GM21619 (cell line): ENCODE data around the gene NFAT5.
"Not testable (repeated sequence)": the region's sequence is repeated elsewhere in the genome, so short reads cannot be mapped to it uniquely, and the experiment has no call there.

Source experiments
- ATAC-seq: cut with Tn5 transposase; IDR thresholded peaks from one replicate; pipeline ENCODE4 v1.9.1; 2021; ENCODE audit not compliant: unreplicated experiment

NFAT5 gene

GRCh38 chr16:69633375-69633774, 67.6 kb downstream of the NFAT5 start:
- no peak for ATAC-seq

DNA sequence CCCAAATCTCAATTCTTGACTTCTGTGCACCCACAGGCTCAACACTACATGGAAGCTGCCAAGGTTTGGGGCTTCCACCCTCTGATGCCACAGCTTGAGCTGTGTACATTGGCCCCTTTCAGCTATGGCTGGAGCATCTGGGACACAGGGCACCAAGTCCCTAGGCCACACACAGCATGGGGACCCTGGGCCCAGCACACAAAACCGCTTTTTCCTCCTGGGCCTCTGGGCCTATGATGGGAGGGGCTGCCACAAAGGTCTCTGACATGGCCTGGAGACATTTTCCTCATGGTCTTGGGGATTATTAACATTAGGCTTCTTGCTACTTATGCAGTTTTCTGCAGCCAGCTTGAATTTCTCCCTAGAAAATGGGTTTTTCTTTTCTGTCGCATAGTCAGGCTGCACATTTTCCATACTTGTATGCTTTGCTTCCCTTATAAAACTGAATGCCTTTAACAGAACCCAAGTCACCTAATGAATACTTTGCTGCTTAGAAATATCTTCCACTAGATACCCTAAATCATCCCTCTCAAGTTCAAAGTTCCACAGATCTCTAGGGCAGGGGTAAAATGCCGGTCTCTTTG, 70.9 kb downstream of the NFAT5 start:
- ATAC-seq = not testable (repeated sequence)

GRCh38 chr16:69637206-69637865, 71.6 kb downstream of the NFAT5 start:
- ATAC-seq = not testable (repeated sequence)

DNA sequence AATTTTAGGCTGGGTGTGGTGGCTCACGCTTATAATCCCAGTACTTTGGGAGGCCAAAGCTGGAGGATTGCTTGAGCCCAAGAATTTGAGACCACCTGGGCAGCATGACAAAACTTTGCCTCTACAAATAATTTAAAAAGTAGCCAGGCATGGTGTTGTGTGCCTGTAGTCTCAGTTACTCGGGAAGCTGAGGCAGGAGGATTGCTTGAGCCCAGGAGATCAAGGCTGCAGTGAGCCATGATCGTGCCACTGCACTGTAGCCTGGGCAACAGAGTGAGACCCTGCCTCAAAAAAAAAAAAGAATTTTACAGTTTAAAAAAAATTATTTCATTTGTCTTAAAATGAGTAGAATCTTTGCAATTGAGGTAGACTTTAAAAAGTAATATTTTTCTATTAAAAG, 78.2 kb downstream of the NFAT5 start:
- ATAC-seq = not testable (repeated sequence)

DNA sequence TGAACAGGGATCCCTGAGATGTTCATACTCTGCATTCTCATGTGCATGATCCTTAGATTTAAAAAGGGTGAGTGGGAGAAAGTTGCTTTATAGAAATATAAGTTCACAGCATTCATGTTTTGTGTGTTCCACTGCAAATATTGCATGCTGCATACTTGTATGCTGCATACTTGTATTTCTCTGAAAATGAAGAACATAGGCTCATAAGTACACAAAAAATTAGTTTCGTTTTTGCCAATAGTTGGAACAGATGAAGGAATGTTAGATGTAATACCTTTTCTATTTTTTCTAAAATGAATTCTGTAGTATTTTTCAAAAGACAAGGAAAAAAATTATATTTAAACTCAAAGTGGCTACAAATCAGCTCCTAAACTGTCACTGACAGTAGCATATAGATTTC, 79.0 kb downstream of the NFAT5 start:
- no peak for ATAC-seq

- ATAC-seq = no peak
Measured at GRCh38 chr16:69647020-69647419, 81.3 kb downstream of the NFAT5 start.

GRCh38 chr16:69651217-69651616, 85.5 kb downstream of the NFAT5 start:
- ATAC-seq = no peak

DNA sequence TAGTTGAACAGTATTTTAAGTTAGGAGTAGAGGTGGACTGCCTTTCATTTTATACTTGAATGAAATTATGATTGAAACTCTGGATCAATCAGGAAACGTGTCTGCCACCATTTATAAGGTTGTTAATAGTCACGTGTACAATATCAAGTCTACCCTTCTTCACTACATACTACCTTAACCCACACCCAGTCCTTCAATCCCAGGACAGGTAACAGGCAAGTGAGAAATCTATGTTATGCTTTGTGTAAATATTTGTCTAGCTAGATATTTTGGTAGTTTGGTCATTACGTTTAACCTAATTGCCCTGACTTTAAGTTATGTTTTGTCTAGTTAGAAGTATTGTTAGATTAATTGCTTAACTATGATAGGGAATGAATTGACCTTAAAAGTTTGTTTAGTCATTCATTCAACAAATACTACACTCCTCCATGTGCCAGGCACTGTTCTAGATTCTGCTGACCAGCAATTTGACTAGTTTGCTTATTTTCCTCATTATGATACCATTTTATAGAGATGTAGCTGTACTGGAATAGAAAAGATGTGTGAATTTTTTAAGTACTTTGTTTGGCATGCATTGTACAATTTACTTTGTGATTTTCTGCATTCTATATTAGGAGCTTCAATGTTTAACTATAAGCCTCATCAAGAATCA, 88.6 kb downstream of the NFAT5 start:
- ATAC-seq = no peak

DNA sequence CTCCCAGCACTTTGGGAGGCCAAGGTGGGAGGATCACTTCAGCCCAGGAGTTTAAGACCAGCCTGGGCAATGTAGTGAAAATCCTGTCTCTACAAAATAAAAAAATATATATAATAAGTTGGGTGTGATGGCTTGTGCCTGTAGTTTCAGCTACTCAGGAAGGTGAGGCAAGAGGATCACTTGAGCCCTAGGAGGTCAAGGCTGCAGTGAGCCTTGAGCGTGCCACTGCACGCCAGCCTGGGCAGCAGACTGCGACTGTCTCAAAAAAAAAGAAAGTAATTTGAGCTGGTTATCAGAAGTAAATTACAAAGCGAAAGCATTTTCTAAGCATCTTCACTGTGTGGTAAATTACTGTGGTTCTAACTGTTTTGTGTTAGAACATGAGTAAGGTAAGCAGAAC, 94.4 kb downstream of the NFAT5 start:
- ATAC-seq = no peak

GRCh38 chr16:69662901-69663300, 97.1 kb downstream of the NFAT5 start:
- no peak for ATAC-seq

DNA sequence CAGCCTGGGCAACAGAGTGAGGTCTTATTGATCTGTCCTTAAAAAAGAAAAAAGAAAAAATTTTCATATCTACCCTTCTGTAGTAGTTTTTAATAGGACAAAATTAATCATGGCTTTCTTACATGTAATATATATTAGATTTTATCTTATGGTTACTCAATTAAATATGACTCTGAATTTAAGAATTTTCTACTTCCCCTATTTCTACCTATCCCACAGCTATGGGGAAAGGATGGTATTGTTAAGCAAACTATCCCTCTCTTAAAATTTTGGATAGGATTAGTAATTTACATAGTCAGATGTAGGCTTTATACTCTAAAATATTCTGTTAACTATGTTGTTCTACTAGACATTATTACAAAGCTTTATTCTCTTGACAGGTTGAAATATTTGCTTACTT, 98.1 kb downstream of the NFAT5 start:
- no peak for ATAC-seq

DNA sequence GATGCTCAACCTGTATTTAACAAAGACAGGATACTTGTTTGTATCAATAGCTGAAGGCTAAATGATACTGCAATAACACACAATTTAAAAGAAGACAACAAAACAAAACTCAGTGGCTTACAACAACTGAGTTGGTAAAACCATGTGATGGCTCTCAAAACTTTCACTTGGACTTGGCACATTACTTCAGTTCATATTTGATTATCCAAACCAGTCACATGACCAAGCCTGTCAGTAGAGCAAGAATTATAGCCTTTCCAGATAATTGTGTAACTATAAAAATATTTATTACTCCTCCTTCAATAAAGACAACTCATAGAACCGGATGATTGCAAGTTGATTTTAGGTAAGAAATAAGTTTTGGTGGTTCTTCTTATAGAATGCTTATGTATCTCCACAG, 103.8 kb downstream of the NFAT5 start:
- no peak for ATAC-seq

- ATAC-seq = no peak
Measured at GRCh38 chr16:69672315-69672997, 106.7 kb downstream of the NFAT5 start.

DNA sequence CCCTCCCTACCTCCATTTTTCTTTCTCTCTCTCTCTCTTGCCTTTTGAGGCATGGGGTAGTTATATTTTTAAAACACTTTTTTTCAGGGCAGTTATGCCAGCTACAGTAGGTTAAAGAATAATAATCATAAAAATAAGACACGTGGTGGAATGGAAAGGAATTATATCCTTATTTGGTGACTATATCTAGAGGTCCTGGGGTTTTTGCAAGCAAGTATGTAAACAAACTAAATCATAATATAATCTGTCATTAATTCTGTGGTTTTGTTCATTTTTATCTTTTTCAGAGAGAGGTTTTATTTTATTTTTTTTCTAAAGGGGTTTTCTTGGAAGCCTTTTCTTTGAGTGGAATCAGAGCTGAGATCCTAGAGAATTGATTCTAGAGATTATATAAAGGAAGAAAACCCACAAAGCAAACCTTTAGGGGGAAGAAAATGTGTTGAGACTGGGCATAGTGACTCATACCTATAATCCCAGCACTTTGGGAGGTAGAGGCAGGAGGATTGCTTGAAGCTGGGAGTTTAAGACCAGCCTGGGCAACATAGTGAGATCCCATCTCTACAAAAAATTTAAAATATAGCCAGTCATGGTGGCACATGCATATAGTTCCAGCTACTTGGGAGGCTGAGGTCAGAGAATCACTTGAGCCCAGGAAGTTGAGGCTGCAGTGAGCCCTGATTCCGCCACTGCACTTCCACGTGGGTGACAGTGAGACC, 107.4 kb downstream of the NFAT5 start:
- no peak for ATAC-seq

GRCh38 chr16:69680358-69680757, 114.6 kb downstream of the NFAT5 start:
- ATAC-seq = no peak

DNA sequence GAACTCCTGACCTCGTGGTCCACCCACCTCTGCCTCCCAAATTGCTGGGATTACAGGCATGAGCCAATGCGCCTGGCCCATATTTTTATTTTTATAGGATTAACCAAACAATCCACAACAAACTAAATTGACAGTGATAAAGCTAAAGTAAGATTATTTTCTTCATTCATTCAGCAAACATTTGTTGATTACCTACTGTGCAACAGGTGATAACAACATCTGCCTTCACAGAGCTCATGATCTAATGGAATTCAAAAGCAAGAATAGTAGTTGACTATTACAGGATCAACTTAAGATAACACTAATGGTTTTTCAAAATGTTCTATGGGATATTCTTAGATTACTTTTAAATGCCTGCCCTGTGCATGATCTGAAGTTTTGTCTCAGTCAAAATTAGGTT, 122.8 kb downstream of the NFAT5 start:
- no peak for ATAC-seq

DNA sequence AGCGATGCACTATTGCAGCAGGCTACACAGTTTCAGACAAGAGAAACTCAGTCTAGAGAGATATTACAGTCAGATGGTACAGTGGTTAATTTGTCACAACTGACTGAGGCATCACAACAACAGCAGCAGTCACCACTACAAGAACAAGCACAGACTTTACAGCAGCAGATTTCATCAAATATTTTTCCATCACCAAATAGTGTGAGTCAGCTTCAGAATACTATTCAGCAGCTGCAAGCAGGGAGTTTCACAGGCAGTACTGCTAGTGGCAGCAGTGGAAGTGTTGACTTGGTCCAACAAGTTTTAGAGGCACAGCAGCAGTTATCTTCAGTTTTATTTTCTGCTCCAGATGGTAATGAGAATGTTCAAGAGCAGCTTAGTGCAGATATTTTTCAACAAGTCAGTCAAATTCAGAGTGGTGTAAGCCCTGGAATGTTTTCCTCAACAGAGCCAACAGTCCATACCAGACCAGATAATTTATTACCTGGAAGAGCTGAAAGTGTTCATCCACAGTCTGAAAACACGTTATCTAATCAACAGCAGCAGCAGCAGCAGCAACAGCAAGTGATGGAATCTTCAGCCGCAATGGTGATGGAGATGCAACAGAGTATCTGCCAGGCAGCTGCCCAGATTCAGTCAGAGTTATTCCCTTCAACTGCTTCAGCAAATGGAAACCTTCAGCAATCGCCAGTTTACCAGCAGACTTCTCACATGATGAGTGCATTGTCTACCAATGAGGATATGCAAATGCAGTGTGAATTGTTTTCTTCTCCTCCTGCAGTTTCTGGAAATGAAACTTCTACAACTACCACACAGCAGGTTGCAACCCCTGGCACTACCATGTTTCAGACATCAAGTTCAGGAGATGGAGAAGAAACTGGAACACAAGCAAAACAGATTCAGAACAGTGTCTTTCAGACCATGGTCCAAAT, 126.5 kb downstream of the NFAT5 start:
- ATAC-seq = no peak

DNA sequence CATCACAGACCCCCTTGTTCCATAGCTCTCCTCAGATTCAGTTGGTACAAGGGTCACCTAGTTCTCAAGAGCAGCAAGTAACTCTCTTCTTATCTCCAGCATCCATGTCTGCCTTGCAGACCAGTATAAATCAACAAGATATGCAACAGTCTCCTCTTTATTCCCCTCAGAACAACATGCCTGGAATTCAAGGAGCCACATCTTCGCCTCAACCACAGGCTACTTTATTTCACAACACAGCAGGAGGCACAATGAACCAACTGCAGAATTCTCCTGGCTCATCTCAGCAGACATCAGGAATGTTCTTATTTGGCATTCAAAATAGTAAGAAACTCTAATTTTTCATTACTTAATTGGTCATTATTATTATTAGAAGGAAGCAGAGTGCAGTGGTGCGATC, 128.2 kb downstream of the NFAT5 start:
- no peak for ATAC-seq

- no peak for ATAC-seq
Measured at GRCh38 chr16:69698404-69698803, 132.6 kb downstream of the NFAT5 start.

DNA sequence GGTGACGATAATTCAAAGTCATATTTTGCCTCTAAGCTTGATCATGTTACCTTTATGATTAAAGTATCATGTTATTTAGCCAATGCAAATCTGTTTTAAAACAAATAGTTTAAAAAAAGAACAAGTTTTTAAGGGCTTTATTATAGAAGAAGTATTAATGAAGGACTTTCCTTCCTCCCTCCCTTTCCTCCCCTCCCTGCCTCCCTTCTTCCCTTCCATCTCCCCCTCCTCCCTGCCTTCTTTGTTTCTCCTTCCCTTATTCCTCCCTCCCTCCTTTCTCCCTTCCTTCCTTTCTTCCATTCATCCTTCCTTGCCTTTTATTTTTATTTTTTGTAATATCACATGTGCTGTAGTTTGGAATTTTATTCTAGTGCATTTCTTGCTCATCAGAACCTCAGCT, 134.1 kb downstream of the NFAT5 start:
- ATAC-seq = no peak
